ENCODE data around the gene PLCD1. TPM values are rescaled to one million over a fixed set of nuclear protein-coding genes. Genes with fewer than 3 reads are reported as not detected.

PLCD1 gene
- total RNA-seq (2014; rRNA removed; shearing (Covaris generic)) (21.3 and 24.4 TPM in 2 replicates), polyA plus RNA-seq (2016; fragmentation: Nextera tagmentation; extraction: Ambion mirVana) (15.3 and 16.0 TPM in 2 replicates)
- long read RNA-seq, partial matches to known transcripts = 0 of 4 reads
- long read RNA-seq, other reads (novel, unspliced or antisense) = 0 of 4 reads

DNA sequence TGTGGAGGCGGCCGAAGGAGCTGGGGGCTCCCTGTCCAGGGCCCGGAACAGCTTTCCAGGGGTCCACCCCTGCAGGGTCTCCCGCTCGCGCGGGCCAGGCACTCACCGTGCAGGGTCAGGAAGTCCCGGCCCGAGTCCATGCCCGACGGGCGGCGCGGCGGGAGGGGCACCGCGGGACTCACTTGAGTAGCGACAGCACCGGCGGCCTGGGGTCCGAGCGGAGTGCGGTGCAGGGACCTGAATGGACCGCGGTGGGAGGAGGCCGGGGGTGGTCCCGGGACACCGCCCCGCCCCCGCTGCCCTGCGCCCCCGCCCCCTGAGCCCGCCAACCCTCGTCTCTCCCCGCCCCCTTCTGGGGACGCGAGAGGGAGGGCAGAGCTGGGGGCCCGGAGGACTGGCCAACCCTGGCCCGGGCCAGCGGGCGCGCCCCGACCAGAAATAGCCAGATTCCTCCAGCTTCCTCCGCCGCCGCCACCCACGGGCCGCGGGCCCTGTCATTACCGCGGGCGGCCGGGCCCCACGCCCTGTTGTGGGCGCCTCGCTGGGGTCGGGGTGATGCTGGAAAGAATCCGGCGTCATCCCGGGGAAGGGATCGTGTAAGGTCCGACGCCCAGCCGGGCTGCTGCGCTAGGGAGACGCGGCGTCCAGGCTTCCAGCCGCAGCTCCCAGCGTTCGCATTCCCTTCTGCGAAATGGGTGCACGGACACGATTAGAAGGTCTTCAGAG, at the start of gene PLCD1:
TSS of gene PLCD1 (minus strand) at position 243 of the 726 bp plus-strand sequence. CDS start at position 140, 103 bp downstream.
- Histone ChIP-seq H3K4me2 (peak within 1 kb of the TSS; percentile 88), H3K4me3 (peak within 1 kb of the TSS; percentile 79)
- peak; percentile 54 for ATAC-seq

More for the DNA sequence above, at the start of gene PLCD1:
- peaks cover 48% of the 10 kb centered on the region for H3K27me3 Mint-ChIP-seq (ENCODE audit: insufficient read depth, low read depth, poor library complexity)
- Histone ChIP-seq H3K36me3 (ENCODE audit: insufficient read depth) (no peaks in the 10 kb centered on the region), H4K20me1 (replicated peaks; ENCODE audit: insufficient read depth) (no peaks in the 10 kb centered on the region; the same call in 1 of the 2 replicates), H3K4me1 (ENCODE audit: insufficient read depth) (peaks cover 6% of the 10 kb centered on the region), H3K79me2 (replicated peaks; ENCODE audit: insufficient read depth) (no peaks in the 10 kb centered on the region), H3K27me3 (ENCODE audit: insufficient read depth) (peaks cover 64% of the 10 kb centered on the region), H2AFZ (peak within 1 kb of the TSS; percentile 88; the same call in 1 of the 2 replicates), H3K27ac (ENCODE audit: low read depth) (no peak within 1 kb of the TSS), H3K9me2 (ENCODE audit: insufficient read depth) (no peaks in the 10 kb centered on the region), H3F3A (replicated peaks; ENCODE audit: low read depth) (no peaks in the 10 kb centered on the region)
- no peaks in the 10 kb centered on the region; the same call in 2 of the 3 replicates for H3K9me3 Mint-ChIP-seq
- peaks cover 6% of the 10 kb centered on the region for H3K4me1 Mint-ChIP-seq
- DNase-seq (ENCODE audit: low spot score) = peak; percentile 90
- peak within 1 kb of the TSS; percentile 71 for H3K4me3 Mint-ChIP-seq
- no peak for TF ChIP-seq STAT1 (IDR thresholded peaks at IDR 0.05; ENCODE audit: unreplicated experiment)
- peak; percentile 81 for TF ChIP-seq POLR2AphosphoS5 (IDR thresholded peaks at IDR 0.05; ENCODE audit: low read depth)
- TF ChIP-seq, protein P1, sequence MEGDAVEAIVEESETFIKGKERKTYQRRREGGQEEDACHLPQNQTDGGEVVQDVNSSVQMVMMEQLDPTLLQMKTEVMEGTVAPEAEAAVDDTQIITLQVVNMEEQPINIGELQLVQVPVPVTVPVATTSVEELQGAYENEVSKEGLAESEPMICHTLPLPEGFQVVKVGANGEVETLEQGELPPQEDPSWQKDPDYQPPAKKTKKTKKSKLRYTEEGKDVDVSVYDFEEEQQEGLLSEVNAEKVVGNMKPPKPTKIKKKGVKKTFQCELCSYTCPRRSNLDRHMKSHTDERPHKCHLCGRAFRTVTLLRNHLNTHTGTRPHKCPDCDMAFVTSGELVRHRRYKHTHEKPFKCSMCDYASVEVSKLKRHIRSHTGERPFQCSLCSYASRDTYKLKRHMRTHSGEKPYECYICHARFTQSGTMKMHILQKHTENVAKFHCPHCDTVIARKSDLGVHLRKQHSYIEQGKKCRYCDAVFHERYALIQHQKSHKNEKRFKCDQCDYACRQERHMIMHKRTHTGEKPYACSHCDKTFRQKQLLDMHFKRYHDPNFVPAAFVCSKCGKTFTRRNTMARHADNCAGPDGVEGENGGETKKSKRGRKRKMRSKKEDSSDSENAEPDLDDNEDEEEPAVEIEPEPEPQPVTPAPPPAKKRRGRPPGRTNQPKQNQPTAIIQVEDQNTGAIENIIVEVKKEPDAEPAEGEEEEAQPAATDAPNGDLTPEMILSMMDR (conservative IDR thresholded peaks at IDR 0.05; ENCODE audit: low read depth in 2 of 2) = no peak
- no peak for TF ChIP-seq EZH2 (IDR thresholded peaks at IDR 0.05; ENCODE audit: low read depth, unreplicated experiment)
- TF ChIP-seq CREB1 (CRISPR knock-in tag; IDR thresholded peaks at IDR 0.05; ENCODE audit: low read depth) = 0 out of 2 replicates have a peak, but pooled peaks have one; percentile 21
- no peak for TF ChIP-seq EZH2phosphoT487 (IDR thresholded peaks at IDR 0.05; ENCODE audit: unreplicated experiment)
- TF ChIP-seq, protein P2, sequence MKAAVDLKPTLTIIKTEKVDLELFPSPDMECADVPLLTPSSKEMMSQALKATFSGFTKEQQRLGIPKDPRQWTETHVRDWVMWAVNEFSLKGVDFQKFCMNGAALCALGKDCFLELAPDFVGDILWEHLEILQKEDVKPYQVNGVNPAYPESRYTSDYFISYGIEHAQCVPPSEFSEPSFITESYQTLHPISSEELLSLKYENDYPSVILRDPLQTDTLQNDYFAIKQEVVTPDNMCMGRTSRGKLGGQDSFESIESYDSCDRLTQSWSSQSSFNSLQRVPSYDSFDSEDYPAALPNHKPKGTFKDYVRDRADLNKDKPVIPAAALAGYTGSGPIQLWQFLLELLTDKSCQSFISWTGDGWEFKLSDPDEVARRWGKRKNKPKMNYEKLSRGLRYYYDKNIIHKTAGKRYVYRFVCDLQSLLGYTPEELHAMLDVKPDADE (IDR thresholded peaks at IDR 0.05) = no peak
- no peak for TF ChIP-seq ZNF114 (CRISPR knock-in tag; IDR thresholded peaks at IDR 0.05)
- TF ChIP-seq, protein P3, sequence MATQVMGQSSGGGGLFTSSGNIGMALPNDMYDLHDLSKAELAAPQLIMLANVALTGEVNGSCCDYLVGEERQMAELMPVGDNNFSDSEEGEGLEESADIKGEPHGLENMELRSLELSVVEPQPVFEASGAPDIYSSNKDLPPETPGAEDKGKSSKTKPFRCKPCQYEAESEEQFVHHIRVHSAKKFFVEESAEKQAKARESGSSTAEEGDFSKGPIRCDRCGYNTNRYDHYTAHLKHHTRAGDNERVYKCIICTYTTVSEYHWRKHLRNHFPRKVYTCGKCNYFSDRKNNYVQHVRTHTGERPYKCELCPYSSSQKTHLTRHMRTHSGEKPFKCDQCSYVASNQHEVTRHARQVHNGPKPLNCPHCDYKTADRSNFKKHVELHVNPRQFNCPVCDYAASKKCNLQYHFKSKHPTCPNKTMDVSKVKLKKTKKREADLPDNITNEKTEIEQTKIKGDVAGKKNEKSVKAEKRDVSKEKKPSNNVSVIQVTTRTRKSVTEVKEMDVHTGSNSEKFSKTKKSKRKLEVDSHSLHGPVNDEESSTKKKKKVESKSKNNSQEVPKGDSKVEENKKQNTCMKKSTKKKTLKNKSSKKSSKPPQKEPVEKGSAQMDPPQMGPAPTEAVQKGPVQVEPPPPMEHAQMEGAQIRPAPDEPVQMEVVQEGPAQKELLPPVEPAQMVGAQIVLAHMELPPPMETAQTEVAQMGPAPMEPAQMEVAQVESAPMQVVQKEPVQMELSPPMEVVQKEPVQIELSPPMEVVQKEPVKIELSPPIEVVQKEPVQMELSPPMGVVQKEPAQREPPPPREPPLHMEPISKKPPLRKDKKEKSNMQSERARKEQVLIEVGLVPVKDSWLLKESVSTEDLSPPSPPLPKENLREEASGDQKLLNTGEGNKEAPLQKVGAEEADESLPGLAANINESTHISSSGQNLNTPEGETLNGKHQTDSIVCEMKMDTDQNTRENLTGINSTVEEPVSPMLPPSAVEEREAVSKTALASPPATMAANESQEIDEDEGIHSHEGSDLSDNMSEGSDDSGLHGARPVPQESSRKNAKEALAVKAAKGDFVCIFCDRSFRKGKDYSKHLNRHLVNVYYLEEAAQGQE (IDR thresholded peaks at IDR 0.05; ENCODE audit: unreplicated experiment) = no peak
- TF ChIP-seq JUNB (IDR thresholded peaks at IDR 0.05; ENCODE audit: unreplicated experiment) = no peak
- no peak for TF ChIP-seq ZNF331 (CRISPR knock-in tag; IDR thresholded peaks at IDR 0.05; ENCODE audit: low read depth)
- no peak for TF ChIP-seq NANOG (IDR thresholded peaks at IDR 0.05; ENCODE audit: borderline replicate concordance)
- TF ChIP-seq, protein P4, sequence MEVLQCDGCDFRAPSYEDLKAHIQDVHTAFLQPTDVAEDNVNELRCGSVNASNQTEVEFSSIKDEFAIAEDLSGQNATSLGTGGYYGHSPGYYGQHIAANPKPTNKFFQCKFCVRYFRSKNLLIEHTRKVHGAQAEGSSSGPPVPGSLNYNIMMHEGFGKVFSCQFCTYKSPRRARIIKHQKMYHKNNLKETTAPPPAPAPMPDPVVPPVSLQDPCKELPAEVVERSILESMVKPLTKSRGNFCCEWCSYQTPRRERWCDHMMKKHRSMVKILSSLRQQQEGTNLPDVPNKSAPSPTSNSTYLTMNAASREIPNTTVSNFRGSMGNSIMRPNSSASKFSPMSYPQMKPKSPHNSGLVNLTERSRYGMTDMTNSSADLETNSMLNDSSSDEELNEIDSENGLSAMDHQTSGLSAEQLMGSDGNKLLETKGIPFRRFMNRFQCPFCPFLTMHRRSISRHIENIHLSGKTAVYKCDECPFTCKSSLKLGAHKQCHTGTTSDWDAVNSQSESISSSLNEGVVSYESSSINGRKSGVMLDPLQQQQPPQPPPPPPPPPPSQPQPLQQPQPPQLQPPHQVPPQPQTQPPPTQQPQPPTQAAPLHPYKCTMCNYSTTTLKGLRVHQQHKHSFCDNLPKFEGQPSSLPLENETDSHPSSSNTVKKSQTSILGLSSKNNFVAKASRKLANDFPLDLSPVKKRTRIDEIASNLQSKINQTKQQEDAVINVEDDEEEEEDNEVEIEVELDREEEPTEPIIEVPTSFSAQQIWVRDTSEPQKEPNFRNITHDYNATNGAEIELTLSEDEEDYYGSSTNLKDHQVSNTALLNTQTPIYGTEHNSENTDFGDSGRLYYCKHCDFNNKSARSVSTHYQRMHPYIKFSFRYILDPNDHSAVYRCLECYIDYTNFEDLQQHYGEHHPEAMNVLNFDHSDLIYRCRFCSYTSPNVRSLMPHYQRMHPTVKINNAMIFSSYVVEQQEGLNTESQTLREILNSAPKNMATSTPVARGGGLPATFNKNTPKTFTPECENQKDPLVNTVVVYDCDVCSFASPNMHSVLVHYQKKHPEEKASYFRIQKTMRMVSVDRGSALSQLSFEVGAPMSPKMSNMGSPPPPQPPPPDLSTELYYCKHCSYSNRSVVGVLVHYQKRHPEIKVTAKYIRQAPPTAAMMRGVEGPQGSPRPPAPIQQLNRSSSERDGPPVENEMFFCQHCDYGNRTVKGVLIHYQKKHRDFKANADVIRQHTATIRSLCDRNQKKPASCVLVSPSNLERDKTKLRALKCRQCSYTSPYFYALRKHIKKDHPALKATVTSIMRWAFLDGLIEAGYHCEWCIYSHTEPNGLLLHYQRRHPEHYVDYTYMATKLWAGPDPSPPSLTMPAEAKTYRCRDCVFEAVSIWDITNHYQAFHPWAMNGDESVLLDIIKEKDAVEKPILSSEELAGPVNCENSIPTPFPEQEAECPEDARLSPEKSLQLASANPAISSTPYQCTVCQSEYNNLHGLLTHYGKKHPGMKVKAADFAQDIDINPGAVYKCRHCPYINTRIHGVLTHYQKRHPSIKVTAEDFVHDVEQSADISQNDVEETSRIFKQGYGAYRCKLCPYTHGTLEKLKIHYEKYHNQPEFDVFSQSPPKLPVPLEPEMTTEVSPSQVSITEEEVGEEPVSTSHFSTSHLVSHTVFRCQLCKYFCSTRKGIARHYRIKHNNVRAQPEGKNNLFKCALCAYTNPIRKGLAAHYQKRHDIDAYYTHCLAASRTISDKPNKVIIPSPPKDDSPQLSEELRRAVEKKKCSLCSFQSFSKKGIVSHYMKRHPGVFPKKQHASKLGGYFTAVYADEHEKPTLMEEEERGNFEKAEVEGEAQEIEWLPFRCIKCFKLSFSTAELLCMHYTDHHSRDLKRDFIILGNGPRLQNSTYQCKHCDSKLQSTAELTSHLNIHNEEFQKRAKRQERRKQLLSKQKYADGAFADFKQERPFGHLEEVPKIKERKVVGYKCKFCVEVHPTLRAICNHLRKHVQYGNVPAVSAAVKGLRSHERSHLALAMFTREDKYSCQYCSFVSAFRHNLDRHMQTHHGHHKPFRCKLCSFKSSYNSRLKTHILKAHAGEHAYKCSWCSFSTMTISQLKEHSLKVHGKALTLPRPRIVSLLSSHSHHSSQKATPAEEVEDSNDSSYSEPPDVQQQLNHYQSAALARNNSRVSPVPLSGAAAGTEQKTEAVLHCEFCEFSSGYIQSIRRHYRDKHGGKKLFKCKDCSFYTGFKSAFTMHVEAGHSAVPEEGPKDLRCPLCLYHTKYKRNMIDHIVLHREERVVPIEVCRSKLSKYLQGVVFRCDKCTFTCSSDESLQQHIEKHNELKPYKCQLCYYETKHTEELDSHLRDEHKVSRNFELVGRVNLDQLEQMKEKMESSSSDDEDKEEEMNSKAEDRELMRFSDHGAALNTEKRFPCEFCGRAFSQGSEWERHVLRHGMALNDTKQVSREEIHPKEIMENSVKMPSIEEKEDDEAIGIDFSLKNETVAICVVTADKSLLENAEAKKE (CRISPR knock-in tag; IDR thresholded peaks at IDR 0.05) = no peak
- H3K27ac Mint-ChIP-seq = no peak within 1 kb of the TSS
- H3K36me3 Mint-ChIP-seq (ENCODE audit: low read depth) = no peaks in the 10 kb centered on the region
